Effector CD8-positive, alpha-beta T cell (primary cell): ENCODE measurements around the gene PDS5B.
"Not testable (repeated sequence)": the region's sequence is repeated elsewhere in the genome, so short reads cannot be mapped to it uniquely, and the experiment has no call there.

Source experiments
- DNase-seq: peaks from one replicate; lab custom pipeline; 2025; lab: John Stamatoyannopoulos, UW

Gene PDS5B

DNA sequence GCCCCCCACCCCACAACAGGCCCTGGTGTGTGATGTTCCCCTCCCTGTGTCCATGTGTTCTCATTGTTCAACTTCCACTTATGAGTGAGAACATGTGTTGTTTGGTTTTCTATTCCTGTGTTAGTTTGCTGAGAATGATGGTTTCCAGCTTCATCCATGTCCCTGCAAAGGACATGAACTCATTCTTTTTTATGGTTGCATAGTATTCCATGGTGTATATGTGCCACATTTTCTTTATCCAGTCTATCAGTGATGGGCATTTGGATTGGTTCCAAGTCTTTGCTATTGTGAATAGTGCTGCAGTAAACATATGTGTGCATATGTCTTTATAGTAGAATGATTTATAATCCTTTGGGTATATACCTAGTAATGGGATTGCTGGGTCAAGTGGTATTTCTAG is 142.8 kb downstream of the PDS5B start:
- DNase-seq, result not testable (repeated sequence)

DNA sequence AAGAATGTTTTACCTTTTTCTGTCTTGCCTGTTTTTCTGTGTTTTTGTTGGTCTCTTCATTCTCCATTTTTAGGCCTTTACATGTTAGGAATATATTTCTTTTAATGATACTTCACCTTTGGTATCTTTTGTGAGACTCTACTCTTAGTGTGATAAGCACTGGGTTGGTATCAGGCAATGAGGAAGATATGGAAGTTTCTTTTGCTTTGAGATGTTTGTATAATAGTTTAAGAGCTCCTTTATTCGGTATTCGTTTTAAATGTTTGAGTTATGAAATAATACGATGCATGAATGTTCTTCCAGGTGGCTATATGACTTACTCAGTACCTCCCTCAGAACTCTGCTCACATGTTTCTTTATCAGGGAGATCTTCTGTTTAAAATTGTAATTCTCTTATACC is 144.8 kb downstream of the PDS5B start:
- DNase-seq, result no peak

DNA sequence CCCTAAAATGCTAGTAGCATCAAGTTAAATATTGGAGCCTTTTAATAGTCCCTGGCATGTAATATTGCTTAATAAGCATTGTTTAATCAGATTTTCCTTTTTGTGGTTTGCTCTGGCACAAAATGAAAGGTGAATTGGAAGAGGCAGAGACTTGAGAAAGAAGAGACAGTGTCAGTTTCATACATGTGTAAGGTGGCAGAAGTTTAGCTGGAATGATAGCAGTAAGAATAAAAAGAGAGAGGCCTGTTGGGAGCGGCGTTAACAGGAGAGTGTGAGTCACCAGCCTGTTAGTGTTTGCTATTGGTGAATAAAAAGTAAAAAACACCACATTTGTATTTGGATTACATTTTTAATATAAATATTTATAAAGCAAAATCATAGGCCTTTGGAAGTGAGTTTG is 145.3 kb downstream of the PDS5B start:
- no peak for DNase-seq

DNA sequence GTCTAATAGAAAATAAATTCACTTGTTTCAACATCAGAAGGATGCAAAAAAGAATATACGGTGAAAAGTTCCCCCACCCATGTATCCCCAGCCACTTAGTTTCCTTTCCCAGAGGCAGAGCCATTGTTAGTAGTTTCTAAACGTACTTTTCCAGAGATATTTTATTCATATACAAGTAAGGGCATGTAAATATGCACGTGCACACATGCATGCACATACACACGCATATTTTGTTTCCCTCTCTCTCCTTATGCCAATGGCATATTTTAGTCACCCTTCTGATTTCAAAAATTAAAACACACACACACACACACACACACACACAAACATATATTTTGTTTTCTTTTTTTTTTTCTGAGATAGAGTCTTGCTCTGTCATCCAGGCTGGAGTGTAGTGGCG is 147.4 kb downstream of the PDS5B start:
- no peak for DNase-seq

DNA sequence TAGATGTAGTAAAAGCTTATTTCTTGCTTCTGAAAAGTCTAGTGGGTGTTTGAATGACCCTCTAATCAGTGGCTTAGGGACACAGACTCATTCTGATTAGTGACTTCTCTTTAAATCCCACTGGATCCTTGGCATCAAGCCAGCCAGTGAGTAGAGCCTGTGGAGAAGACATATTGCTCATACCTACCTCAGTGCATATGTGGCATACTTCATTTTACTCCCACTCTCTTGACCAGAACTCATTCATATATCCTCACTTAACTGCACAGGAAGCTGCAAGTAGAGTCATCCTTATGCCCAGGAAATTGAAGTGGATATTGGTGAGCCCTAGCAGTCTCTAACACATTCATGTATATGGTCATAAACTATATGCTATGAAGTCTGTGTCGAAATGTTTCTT is 148.3 kb downstream of the PDS5B start:
- DNase-seq, result no peak

DNA sequence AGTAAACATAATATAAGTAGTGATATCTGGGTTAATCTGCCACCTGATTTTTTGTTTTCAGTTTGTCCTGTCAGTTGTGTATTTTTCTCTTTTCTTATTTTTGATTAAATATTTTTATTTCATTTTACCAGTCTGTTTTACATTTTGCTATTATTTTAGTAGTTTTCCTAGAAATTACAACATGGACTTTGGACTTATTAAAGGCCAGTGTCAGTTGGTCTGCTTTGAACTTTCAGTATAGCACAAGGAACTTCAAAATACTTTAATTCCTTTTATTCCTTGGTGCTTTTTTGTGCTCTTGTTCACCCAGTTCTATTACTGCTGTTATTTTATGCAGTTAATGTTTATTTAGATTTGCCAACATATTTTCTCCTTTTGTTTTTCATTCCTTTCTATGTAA is 149.6 kb downstream of the PDS5B start:
- DNase-seq, result no peak

DNA sequence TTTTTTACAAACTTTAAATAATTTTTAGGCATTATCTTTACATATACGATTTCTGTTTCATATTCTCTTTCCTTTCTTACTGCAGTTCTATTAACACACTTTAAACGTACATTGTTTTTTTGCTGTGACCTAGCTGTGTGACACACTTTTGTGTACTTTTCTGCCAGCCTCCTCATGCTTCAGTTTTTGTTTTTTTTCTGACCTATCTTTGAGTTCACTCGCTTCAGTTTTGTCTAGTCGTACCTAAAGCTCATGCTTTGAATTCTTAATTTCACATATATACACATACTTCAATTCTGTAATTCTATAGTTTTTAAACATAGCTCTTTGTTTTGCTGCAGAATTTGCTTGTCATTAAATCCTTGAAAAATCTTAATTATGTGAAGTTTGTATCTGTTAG is 150.4 kb downstream of the PDS5B start:
- no peak for DNase-seq

DNA sequence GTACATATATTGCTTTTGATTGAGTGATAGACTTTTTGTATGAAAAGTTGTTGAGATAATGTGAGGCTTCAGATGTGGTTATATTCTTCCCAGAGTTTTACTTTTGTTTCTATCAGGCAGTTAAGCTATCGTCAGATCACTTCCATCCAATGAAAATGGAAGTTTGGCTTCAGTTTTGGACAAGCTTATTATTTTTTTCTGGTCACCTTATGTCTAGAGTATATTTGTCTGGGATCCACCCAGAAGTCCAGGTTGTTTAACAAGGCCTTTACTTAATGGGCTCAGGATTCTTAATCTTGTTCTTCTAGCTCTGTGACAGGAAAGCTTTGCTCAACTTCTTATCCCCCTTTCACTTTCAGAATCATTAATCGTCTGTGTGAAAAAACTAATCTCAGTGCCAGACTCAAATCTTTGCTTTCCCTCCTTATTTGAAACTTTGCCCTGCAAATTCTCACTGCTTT is 150.9 kb downstream of the PDS5B start:
- DNase-seq, result no peak

DNA sequence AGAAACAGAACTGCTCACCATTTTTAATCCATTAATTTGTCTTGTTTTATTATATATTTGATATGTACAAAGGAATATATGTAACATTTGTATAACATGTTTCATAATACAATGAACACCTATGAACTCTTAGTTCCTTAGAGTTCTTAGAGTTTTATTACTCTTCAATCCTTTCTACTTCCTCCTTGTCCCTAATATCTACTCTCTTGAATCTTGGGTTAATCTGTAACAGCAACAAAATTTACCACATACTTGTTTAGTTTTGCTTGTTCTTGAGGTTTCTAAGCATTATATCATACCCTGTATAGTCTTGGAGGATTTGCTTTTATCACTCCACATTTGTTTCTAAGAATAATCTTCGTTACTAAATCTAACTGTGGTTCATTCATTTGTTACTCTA is 151.4 kb downstream of the PDS5B start:
- DNase-seq, result no peak

DNA sequence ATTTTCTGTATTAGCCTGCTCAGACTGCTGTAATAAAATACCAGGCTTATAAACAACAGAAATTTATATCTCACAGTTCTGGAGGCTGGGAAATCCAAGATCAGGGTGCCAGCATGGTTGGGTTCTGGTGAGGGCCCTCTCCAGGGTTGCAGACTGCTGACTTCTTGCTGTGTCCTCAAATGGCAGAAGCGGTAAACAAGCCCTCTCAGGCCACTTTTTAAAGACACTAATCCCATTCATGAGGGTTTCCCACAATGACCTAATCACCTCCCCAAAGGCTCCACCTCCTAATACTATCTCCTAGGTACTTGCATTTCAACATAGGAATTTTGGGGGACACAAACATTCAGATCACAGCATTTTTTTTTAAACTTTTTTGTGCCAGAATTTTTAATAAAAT is 159.3 kb downstream of the PDS5B start:
- DNase-seq, result no peak

DNA sequence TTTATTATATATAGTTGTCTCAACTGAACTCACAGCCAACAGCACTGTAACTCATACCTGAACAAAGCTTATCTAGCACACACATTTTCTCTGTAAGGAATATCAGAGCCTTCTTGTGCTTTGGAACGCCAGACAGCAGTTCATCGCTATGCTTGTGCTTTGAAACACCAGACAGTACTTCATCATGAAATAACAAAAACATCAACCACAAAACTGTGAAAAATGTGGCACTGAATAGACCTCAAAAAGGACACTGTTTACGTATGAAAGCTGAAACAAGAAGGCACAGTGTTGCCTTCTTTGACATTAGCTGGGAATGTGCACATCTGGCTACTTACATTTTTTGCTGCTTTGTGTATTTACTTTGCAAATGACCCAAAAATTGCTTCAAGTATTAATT is 160.2 kb downstream of the PDS5B start:
- DNase-seq, result no peak

DNA sequence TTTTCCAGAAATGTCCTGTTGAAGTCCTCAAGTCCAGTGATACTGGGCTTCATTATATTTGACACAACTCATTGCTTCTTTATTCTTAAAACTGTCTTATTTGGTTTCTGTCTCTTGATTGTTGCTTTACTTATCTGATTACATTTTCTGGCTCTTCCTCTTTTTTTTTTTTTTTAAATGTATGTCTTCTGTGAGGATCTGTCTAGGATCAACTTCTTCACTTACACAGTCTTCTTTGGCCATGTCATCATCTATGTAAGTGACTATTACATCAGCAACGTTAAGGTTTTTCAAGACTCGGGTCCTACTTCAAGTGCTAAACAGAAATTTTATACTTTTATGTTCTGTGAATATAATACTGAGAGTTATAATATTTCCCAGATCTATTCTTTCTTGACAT is 162.1 kb downstream of the PDS5B start:
- DNase-seq, result no peak

DNA sequence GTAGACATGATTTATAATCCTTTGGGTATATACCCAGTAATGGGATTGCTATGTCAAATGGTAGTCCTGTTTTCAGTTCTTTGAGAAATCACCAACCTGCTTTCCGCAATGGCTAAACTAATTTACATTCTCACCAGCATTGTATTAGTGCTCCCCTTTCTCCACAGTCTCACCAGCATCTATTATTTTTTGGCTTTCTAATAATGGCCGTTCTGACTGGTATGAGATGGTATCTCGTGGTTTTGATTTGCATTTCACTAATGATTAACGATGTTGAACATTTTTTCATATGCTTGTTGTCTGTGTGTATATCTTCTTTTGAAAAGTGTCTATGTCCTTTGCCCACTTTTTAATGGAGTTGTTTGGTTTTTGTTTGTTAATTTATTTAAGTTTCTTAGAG is 165.1 kb downstream of the PDS5B start:
- no peak for DNase-seq

DNA sequence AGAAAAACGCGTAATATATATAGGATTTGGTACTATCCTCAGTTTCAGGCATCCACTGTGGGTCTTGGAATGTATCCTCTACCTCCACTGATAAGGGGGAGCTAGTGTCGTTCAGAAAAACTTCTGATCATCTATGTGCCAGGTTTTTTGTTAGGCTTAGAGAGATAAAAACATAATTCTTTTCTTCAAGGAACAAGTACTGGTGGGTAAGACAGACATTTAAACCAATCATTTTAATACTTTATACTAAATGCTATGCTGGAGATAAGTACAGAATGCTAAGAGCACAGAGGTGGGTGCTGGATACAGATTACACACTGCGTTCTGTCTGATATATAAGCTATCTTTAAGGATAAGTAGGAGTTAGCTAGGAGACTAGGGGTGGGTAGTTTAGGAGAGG is 166.1 kb downstream of the PDS5B start:
- no peak for DNase-seq

DNA sequence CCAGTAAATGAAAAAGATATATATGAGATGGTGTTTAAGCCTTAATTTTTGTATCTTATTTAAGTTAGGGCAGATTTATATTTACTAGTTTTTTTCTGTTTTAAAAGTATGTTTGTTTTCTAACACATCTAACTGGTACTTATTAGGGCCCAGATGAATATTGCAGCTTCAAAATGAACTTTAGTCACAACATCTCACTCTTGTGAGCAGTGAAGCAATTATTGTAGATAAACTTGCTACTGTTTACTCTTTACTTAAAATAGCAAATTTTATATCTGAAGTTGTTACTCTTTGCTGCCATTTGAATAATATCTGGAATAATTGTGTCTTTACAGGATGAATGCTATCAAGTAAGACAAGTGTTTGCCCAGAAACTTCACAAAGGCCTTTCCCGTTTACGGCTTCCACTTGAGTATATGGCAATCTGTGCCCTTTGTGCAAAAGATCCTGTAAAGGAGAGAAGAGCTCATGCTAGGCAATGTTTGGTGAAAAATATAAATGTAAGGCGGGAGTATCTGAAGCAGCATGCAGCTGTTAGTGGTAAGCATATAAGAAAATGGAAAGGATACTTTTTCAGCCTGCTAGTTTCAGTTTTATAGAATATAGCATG is 166.8 kb downstream of the PDS5B start:
- DNase-seq, result no peak

DNA sequence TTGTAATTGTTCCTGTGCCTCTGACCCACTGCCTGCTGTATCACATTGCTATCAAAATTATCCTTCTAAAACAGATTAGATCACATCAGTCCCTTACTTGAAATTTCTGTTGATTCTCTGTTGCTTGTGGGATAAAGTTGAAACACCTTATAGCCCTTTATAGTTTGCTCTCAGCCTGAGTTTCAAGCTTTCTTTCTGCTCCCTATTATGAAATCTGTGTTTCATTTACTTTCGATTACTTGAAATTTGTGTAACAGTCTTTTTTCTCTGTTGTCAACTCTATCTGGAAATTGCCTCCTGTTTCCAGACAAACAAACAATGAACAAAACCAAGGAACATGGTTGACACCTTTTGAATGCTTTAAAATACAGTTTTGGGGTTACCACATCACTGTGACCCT is 167.9 kb downstream of the PDS5B start:
- no peak for DNase-seq

DNA sequence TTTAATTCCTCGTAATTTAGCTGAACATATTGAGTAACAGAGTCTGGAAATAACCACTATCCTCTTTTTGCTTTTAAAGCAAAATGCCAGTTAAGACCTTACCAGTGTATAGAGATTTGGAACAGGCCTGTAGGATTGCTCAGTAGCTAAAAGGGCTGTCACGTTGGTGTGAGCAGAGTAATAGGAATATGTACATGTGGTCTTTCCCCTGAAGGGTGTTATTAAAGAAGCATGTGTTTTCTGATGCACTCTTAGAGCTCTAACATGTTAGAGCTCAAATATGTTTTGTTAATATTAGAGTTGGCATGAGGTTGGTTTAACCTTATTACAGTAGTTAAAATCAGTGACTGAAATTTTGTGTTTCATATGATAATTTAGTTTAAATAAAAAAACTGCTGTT is 172.9 kb downstream of the PDS5B start:
- no peak for DNase-seq

DNA sequence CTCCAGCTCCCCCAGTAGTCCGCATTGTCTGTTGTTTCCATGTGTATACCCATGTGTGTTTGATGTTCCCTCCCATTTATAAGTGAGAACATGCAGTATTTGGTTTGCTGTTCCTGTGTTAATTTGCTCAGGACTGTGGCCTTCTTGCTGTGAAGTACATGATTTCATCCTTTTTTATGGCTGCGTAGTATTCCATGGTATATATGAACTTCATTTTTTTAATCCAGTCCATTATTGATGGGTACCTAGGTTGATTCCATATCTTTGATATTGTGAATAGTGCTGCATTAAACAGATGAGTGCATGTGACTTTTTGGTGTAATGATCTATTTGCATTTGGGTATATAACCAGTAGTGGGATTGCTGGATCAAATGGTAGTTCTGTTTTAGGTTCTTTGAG is 175.2 kb downstream of the PDS5B start:
- DNase-seq, result no peak

DNA sequence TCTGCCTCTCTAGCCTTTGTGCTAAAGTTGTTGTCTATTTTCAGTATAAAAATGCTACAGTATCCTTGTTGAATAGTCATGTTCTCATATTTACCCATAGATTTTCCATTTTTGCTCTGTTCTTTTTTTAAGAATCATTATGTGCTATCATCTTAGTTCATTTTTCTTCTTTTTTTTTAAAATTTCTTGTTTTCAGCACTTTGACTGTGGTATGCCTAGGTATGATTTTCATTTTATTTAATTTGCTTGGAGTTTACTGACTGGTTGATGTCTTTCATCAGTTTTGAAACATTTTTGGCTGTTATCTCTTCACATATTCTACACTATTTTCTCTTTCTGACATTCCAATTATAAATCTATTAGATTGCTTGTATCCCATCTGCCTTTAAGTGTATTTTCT is 192.9 kb downstream of the PDS5B start:
- DNase-seq, result no peak

DNA sequence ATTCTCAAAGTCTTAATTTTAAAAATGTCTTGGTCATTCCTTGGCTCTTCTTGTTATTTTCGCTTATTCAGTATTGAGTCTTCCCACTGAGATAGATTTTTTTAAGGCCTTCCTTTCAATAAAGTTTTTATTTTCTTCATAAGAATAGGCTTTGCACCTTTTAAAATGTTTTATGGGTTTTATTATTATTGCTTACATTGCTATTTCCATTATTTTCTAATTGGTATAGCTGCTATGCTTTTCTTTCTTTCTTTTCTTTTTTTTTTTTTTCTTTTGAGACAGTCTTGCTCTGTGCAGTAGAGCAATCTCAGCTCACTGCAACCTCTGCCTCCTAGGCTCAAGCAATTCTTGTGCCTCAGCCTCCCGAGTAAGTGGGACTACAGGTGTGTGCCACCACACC is 195.7 kb downstream of the PDS5B start:
- no peak for DNase-seq

DNA sequence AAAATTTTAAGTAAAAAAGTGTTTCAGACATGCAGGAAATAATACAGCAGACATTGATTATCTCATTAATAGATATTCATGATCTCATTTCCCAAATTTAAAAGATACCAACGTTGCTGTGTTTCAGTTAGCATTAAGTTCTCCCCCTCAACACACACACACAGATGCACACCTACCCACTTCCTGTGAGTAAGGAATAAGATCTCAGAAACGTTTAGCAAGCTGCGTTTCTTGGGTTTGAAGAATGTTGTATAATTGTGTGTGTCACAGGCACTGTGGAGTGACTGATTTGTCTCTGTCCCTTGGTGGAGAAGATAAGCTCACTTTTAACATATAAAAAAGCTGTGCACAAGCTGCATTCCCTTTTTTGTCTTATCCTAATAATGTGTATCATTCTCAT is 196.8 kb downstream of the PDS5B start:
- no peak for DNase-seq

DNA sequence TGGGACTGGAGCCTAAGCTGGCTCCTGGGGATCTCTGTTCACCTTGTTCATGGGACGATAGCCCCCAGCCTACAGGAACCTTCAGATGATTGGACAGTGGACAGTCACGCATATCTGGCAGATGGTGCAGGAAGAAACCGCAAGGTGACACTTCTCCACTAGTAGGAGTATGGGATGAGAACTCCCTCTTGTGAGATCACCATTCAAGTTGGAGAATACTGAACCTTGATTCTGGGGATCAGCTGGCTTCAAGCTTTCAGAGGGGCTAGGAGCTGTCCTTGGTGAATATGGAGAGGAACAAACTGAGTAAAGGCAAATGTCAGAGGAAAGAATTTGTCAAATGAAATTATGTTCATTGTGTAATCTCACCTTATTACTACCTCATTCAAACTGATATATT is 204.5 kb downstream of the PDS5B start:
- DNase-seq, result no peak

DNA sequence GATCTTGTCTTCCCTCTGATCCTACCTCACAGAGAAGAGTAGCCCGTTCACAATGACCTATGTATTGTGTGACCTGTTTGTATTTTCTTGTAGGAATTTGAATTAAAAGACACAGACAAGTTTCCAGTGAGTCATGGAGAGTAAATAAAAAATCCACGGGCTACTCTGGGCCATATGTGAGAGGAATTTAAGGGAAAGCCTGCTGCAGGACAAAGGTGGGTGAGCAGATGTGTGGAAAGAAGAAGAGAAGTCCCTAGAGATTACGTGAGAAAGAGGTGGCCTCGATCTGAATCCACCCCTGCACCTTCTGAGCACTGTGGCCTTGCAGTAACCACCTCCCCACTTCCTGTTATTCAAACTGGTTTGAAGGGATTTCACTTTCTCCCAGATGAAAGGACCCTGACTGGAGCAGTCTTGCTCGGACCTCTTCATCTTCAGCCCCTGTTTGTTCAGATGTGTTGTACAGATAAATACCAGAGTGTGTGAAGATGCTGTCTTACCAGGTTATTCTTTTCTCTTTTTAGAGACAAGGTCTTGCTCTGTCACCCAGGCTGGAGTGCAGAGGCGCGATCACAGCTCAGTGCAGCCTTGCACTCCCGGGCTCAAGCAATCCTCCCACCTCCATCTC is 205.4 kb downstream of the PDS5B start:
- no peak for DNase-seq

DNA sequence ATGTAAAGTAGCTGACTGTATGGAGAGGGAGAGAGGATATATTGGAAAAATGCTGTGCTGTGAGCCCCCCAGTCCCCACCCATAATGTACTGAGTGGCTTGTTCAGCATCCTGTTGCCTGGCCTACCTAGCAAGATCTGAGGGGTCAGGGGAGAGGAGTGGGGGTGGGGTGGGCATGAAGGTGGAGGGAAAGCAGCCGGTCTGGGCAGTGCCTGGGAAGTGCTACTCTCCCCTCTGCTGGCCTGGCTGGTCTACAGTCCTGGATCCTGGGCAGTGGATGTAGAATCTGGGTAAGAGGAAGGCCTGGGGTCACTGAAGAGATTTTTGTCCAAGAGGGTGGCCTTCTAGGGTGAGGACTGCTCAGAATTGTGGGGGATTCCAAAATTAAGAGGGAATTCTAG is 210.5 kb downstream of the PDS5B start:
- DNase-seq, result no peak
